RPMI8226 (cell line): ENCODE results near the gene CAD.
"Not testable (repeated sequence)": the region's sequence is repeated elsewhere in the genome, so short reads cannot be mapped to it uniquely, and the experiment has no call there.

ENCODE experiments used
- DNase-seq: peaks from one replicate; pipeline ENCODE4 v3.0.0-alpha.2; 2015

Gene CAD

DNA sequence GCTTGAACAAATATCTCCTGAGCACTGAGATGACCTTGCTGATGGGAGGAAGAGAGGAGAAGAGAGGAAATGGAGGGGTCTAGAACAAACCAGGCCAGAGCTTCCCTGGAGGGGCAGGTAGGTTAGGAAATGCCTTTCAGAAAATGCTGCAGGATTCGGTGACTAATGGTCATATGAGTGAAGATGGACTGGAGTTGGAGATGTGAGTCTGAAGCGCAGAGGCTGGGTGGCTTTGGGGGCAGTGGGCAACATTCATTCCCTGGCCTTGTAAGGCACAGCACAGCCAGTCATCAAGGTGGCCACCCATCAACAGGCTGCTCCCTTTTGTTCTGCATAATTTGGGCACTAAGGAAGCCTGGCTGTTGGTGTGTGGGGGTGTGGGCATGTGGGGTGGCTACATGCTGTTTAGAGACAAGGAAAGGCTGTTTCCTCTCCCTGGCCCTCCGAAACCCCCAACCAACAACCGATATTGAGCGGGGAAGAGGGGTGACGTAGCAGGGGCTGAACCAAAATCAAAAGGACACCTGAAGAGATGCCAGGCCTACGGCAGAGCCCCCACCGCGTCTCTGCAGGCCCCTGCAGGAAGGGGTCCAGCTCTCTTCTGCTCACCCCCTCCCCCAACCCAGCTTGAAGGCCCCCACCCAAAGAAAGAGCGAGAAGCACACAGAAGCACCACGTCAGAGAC lies 44.2 kb downstream of the CAD start:
- no peak for DNase-seq

GRCh38 chr2:27261926-27262298 lies 44.7 kb downstream of the CAD start:
- no peak for DNase-seq

DNA sequence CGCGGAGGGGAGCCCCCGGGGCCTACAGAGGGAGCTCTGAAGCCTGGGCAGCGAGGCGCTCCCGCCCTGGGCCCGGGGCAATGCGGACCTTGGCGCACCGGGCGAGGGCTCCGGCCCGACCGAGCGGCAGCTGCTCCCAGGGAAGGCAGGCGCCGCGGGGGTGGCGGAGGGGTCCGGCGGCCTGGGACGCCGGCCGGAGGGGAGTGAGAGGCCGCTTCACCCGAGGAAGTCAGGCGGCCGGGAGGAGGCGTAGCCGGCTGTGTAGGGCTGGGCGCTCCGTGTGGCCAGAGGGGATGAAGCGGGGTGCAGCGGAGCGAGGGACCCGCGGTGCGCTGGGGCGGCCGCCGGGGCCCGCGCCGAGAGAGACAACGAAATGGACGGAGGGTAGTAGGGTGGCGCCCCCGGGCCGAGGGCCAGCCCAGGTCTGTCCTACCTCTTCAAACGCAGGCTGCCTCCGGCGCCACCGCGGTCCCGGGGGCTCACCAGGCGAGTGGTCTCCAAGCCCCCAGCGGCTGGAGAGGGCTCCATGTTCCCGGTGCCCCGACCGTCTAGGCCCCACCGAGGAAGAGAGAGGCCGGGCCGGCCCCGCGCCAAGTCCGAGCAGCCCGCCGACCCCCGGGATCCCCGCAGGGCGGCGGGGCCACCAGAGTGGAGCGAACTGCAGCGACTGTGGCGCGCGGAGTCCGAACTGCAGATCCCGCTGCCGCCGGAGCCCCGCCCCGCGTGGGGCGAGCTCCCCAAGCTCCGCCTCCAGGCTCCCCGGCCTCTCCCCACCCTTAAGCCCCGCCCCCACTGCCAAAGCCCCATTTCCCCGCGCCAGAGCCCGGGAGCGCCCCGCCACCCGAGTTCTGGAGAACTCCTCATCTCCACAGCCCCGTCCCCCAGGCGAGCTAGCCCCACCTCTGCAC lies 45.5 kb downstream of the CAD start, which contains the start of gene SLC30A3:
Gene SLC30A3, minus strand, starts transcription at position 669 of the 908 bp plus-strand sequence. Its CDS starts 141 bp downstream, at position 528.
- DNase-seq, result peak; percentile 76

- DNase-seq, result peak; percentile 29
Observed at GRCh38 chr2:27263287-27264252, 46.4 kb downstream of the CAD start.

GRCh38 chr2:27264253-27264752 lies 47.1 kb downstream of the CAD start:
- DNase-seq, result peak; percentile 44

- DNase-seq, result peak; percentile 76
Observed at GRCh38 chr2:27264753-27265535, 47.8 kb downstream of the CAD start.

GRCh38 chr2:27265536-27265870 lies 48.3 kb downstream of the CAD start:
- no peak for DNase-seq

DNA sequence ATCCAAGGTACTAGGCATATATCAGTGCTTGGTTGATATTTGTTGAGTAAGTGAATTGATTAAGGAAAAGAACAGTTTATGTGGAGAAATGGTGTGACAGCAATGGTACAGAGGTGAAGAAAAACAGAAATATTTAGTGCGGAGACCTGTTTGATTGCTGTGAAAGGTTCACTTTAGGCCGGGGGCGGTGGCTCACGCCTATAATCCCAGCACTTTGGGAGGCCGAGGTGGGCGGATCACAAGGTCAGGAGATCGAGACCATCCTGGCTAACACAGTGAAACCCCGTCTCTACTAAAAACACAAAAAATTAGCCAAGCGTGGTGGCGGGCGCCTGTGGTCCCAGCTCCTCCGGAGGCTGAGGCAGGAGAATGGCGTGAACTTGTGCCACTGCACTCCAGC lies 51.1 kb downstream of the CAD start:
- not testable (repeated sequence) for DNase-seq

GRCh38 chr2:27270131-27270530 lies 53.0 kb downstream of the CAD start:
- DNase-seq, result no peak

- no peak for DNase-seq
Observed at GRCh38 chr2:27270670-27271069, 53.5 kb downstream of the CAD start.

DNA sequence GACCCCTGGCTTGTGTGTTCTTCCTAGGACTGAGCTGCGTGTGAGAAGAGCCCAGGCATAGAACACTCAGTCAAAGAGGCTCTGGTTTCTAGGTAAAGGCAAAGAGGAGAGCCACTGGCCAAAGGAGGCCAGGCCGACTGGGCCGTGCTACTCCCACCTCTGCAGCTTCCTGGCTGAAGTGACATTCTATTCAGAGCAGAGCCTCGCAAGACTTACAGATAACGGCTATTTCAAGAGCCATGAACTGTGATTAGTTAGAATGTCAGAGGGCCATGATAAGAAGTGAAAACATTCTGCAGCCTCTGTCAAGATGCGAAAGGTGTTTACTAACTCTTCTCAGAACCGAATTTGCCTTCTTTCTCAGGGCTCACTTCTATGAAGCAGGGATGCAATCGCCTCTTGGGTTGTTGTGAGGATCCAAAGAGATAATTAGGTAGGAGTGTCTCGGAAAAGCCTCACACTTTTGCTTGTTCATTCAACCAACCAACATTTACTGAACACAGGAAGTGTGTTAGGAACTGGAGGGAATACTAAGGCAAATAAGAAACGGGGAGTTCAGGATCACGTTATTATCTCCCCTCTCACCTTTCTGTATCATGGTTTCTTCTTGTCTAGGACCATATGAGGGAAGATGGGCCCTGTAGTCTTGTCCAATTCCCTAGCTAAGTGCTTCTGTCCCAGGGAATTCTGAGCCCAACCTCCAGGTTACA lies 54.6 kb downstream of the CAD start:
- no peak for DNase-seq

- DNase-seq, result not testable (repeated sequence)
Observed at GRCh38 chr2:27272537-27273522, 55.7 kb downstream of the CAD start.

DNA sequence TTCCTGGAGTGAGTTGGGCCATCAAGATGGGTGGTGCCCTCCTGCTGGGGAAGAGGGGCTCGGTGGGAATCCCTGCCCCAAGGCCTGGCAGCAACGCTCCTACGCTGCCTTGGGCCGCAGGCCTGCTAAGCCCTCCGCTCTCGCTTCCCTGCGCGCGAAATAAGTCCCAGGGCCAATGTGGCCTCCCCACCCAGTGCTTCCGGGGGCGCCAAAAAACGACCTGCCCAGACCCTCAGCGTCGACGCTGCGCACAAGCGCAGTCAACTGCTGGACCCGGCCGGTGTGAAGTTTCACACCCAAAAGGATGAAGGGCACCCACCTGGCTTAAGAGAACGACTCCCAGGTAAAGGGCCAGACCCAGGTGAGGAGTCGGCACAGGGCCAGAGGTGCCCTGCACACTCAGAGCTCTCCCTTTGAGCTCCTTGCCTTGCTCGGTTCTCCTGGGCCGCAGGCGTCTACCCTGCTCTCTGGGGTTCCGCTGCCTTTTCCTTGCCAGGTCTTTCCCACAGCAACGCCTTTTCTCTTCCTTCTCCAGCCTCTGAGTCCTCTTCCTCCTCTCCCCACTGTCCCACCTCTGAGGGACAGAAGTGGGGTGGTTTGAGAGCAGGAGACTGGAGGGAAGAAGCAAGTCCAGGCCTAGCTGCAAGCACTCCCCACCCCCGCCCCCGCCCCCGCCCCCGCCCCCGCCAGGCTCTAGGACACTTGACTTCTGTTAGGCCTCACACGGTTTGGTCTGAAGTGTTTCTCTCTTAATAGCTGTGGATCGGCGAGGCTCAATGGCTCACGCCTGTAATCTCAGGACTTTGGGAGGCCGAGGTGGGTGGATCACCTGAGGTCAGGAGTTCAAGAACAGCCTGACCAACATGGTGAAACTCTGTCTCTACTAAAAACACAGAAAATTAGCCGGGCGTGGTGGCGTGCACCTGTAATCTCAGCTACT lies 58.3 kb downstream of the CAD start, which contains the start of gene DNAJC5G:
Gene DNAJC5G, plus strand, starts transcription at position 223 of the 940 bp plus-strand sequence. CDS start 1,296 bp downstream, outside the sequence.
- no peak for DNase-seq

GRCh38 chr2:27278010-27278409 lies 60.8 kb downstream of the CAD start:
- DNase-seq, result no peak

GRCh38 chr2:27280826-27281225 lies 63.7 kb downstream of the CAD start:
- DNase-seq, result no peak

- no peak for DNase-seq
Observed at GRCh38 chr2:27281442-27281841, 64.3 kb downstream of the CAD start.

DNA sequence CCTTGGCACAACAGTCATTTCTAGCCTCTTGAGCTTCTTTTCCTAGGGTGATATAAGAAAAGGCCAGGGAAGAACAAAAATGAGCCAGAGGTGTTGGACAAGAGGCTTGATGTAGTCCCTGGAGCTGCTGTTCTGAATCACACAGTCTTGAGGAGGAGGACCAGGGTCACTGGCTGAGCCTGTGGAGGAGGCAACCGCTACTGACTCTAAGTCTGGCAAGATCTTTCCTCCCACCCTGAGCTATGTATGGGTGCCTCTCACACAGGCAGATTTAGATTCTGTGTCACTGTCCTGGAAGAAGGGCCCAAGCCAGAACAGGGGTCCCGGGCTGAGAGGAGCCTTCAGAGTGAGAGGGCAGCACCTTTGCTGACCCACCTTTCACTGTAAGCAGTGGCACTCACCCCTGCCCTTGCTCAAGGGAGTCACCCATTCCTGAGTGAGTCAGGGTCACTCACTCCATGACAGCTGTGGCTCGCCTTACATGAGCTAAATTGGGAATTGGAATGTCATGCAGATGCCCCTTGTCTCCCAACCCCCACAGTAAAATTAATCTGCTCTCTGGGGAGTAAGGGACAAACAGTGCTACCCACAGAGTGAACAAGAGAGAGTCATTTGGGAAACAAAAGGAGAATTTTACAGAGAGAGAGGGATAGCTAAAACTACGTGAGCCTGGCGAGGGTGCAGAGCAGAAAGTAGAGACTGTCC lies 64.8 kb downstream of the CAD start, which contains the start of gene TRIM54:
Gene TRIM54, plus strand, starts transcription at position 575 of the 705 bp plus-strand sequence. CDS start 303 bp downstream, outside the sequence.
- DNase-seq, result no peak

GRCh38 chr2:27282892-27283291 lies 65.7 kb downstream of the CAD start:
- DNase-seq, result no peak
